BLaER1 (cell line): ENCODE data around the gene TRIM43.
"Not testable (repeated sequence)": the region's sequence is repeated elsewhere in the genome, so short reads cannot be mapped to it uniquely, and the experiment has no call there.

Source experiments
- H3K27ac ChIP-seq: shearing (Covaris generic); formaldehyde crosslinking; 2 replicates; pipeline ENCODE4 v1.8.1; 2022
- H3K27me3 ChIP-seq: shearing (Covaris generic); formaldehyde crosslinking; 2 replicates; pipeline ENCODE4 v1.8.1; 2022
- H3K36me3 ChIP-seq: shearing (Covaris generic); formaldehyde crosslinking; 2 replicates; pipeline ENCODE4 v1.8.1; 2022
- H3K4me1 ChIP-seq: shearing (Covaris generic); formaldehyde crosslinking; 2 replicates; pipeline ENCODE4 v1.8.1; 2022
- H3K4me2 ChIP-seq: shearing (Covaris generic); formaldehyde crosslinking; 2 replicates; pipeline ENCODE4 v1.8.1; 2022
- H3K4me3 ChIP-seq: shearing (Covaris generic); formaldehyde crosslinking; 2 replicates; pipeline ENCODE4 v1.8.1; 2022
- H3K9ac ChIP-seq: shearing (Covaris generic); formaldehyde crosslinking; 2 replicates; pipeline ENCODE4 v1.8.1; 2022
- H3K9me3 ChIP-seq: shearing (Covaris generic); formaldehyde crosslinking; 2 replicates; pipeline ENCODE4 v1.8.1; 2022
- H4K20me1 ChIP-seq: shearing (Covaris generic); formaldehyde crosslinking; 2 replicates; pipeline ENCODE4 v1.8.1; 2022

The TRIM43 gene

GRCh38 chr2:95608356-95608755 is 16.6 kb downstream of the TRIM43 start:
- not testable (repeated sequence) for H3K4me2 ChIP-seq, H3K9me3 ChIP-seq, H4K20me1 ChIP-seq, H3K27me3 ChIP-seq, H3K27ac ChIP-seq, H3K36me3 ChIP-seq, H3K9ac ChIP-seq, H3K4me3 ChIP-seq, H3K4me1 ChIP-seq

GRCh38 chr2:95609764-95610163 is 18.0 kb downstream of the TRIM43 start:
- not testable (repeated sequence) for H3K4me2 ChIP-seq, H3K27ac ChIP-seq, H3K9ac ChIP-seq, H3K9me3 ChIP-seq, H4K20me1 ChIP-seq, H3K36me3 ChIP-seq, H3K4me1 ChIP-seq, H3K27me3 ChIP-seq, H3K4me3 ChIP-seq

- not testable (repeated sequence) for H3K27ac ChIP-seq, H3K4me2 ChIP-seq, H3K9me3 ChIP-seq, H3K9ac ChIP-seq, H3K4me1 ChIP-seq, H3K36me3 ChIP-seq, H4K20me1 ChIP-seq, H3K4me3 ChIP-seq, H3K27me3 ChIP-seq
These were observed 21.2 kb downstream of the TRIM43 start for GRCh38 chr2:95613048-95613447.

GRCh38 chr2:95622728-95623127 is 30.9 kb downstream of the TRIM43 start:
- not testable (repeated sequence) for H3K4me1 ChIP-seq, H3K4me2 ChIP-seq, H3K27me3 ChIP-seq, H3K9ac ChIP-seq, H3K4me3 ChIP-seq, H3K9me3 ChIP-seq, H3K27ac ChIP-seq, H4K20me1 ChIP-seq, H3K36me3 ChIP-seq

GRCh38 chr2:95630987-95631386 is 39.2 kb downstream of the TRIM43 start:
- not testable (repeated sequence) for H3K36me3 ChIP-seq, H3K9ac ChIP-seq

GRCh38 chr2:95633626-95634259 is 41.9 kb downstream of the TRIM43 start:
- H3K27me3 ChIP-seq, H3K9ac ChIP-seq, H3K9me3 ChIP-seq, H3K4me2 ChIP-seq, H3K4me1 ChIP-seq, H3K27ac ChIP-seq, H3K36me3 ChIP-seq, H3K4me3 ChIP-seq, H4K20me1 ChIP-seq: not testable (repeated sequence)

More at GRCh38 chr2:95630987-95631386, 39.2 kb downstream of the TRIM43 start:
- not testable (repeated sequence) for H3K4me3 ChIP-seq, H4K20me1 ChIP-seq, H3K4me1 ChIP-seq, H3K4me2 ChIP-seq, H3K9me3 ChIP-seq, H3K27me3 ChIP-seq, H3K27ac ChIP-seq

GRCh38 chr2:95640515-95641288 is 48.9 kb downstream of the TRIM43 start:
- H3K27ac ChIP-seq, H3K9ac ChIP-seq, H4K20me1 ChIP-seq, H3K36me3 ChIP-seq, H3K27me3 ChIP-seq, H3K9me3 ChIP-seq, H3K4me1 ChIP-seq, H3K4me2 ChIP-seq, H3K4me3 ChIP-seq: not testable (repeated sequence)

GRCh38 chr2:95641289-95641575 is 49.4 kb downstream of the TRIM43 start:
- H3K9me3 ChIP-seq, H3K36me3 ChIP-seq, H3K4me1 ChIP-seq, H3K4me3 ChIP-seq, H3K27me3 ChIP-seq, H3K9ac ChIP-seq, H4K20me1 ChIP-seq, H3K27ac ChIP-seq, H3K4me2 ChIP-seq: not testable (repeated sequence)

- H3K27me3 ChIP-seq, H3K4me2 ChIP-seq, H3K4me1 ChIP-seq, H3K4me3 ChIP-seq, H3K9ac ChIP-seq, H3K9me3 ChIP-seq, H4K20me1 ChIP-seq, H3K27ac ChIP-seq, H3K36me3 ChIP-seq: not testable (repeated sequence)
These were observed 50.0 kb downstream of the TRIM43 start for GRCh38 chr2:95641787-95642186.

- not testable (repeated sequence) for H3K4me1 ChIP-seq, H3K9me3 ChIP-seq, H3K36me3 ChIP-seq, H3K27ac ChIP-seq, H3K4me2 ChIP-seq, H4K20me1 ChIP-seq, H3K9ac ChIP-seq, H3K27me3 ChIP-seq, H3K4me3 ChIP-seq
These were observed 50.6 kb downstream of the TRIM43 start for GRCh38 chr2:95642360-95642759.

GRCh38 chr2:95642951-95643350 is 51.1 kb downstream of the TRIM43 start:
- not testable (repeated sequence) for H3K4me3 ChIP-seq, H3K9ac ChIP-seq, H3K4me1 ChIP-seq, H4K20me1 ChIP-seq, H3K27me3 ChIP-seq, H3K36me3 ChIP-seq, H3K27ac ChIP-seq, H3K9me3 ChIP-seq, H3K4me2 ChIP-seq

GRCh38 chr2:95645312-95645711 is 53.5 kb downstream of the TRIM43 start:
- H3K9ac ChIP-seq, H3K4me2 ChIP-seq, H3K36me3 ChIP-seq, H3K9me3 ChIP-seq, H3K27ac ChIP-seq, H3K4me1 ChIP-seq, H3K27me3 ChIP-seq, H4K20me1 ChIP-seq, H3K4me3 ChIP-seq: not testable (repeated sequence)

- not testable (repeated sequence) for H3K4me3 ChIP-seq, H4K20me1 ChIP-seq, H3K36me3 ChIP-seq, H3K4me1 ChIP-seq, H3K9me3 ChIP-seq, H3K27ac ChIP-seq, H3K27me3 ChIP-seq, H3K4me2 ChIP-seq, H3K9ac ChIP-seq
These were observed 54.6 kb downstream of the TRIM43 start for GRCh38 chr2:95646274-95646994.

- not testable (repeated sequence) for H3K9ac ChIP-seq, H3K9me3 ChIP-seq, H3K27ac ChIP-seq, H3K36me3 ChIP-seq, H3K4me1 ChIP-seq, H3K4me3 ChIP-seq, H3K4me2 ChIP-seq, H3K27me3 ChIP-seq, H4K20me1 ChIP-seq
These were observed 57.2 kb downstream of the TRIM43 start for GRCh38 chr2:95648894-95649544.
